H1 (cell line): ENCODE data around the gene CAPN7. TPM values are rescaled to one million over a fixed set of nuclear protein-coding genes. Genes with fewer than 3 reads are reported as not detected.

Experiments used
- CTCF ChIA-PET: fragments of 300-600 bp; sonication (Branson Sonifier 250); formaldehyde crosslinking; loops from one replicate; lab custom pipeline; 2021; ENCODE audit not compliant: partially characterized antibody; lab: Charles Lee
- POLR2A ChIA-PET: fragments of 300-600 bp; sonication (Branson Sonifier 250); formaldehyde crosslinking; loops from one replicate; lab custom pipeline; 2021; ENCODE audit warnings: inconsistent platforms; ENCODE audit not compliant: partially characterized antibody; lab: Charles Lee
- DNase-seq, 2 experiments: peaks; one replicate each; pipeline versions ENCODE4 v3.0.0 to v3.0.0-alpha.2; 2010 to 2022; ENCODE audit warnings: low spot score in 2 of 2, low read depth in 1 of 2, mixed read lengths in 1 of 2
- FAIRE-seq: peaks from 2 replicates; lab custom pipeline; 2011; peaks lifted over from hg19 to GRCh38; lab: Jason Lieb, UNC
- H2AFZ ChIP-seq: 2 replicates; pipeline ENCODE4 v1.8.1; 2012; ENCODE audit warnings: low read length, inconsistent platforms
- H2AK5ac ChIP-seq: 2 replicates; pipeline ENCODE4 v1.6.1; 2013; ENCODE audit warnings: low read depth, low read length
- H2BK120ac ChIP-seq: replicated peaks from 2 replicates; pipeline ENCODE3; 2013; ENCODE audit warnings: low read depth, low read length, inconsistent platforms
- H2BK12ac ChIP-seq: 2 replicates; pipeline ENCODE4 v1.6.1; 2013; ENCODE audit warnings: low read depth, low read length
- H2BK15ac ChIP-seq: 2 replicates; pipeline ENCODE4 v1.6.1; 2013; ENCODE audit warnings: low read length
- H2BK20ac ChIP-seq: 2 replicates; pipeline ENCODE4 v1.6.1; 2013; ENCODE audit warnings: low read length
- H2BK5ac ChIP-seq: 2 replicates; pipeline ENCODE4 v1.6.1; 2013; ENCODE audit warnings: low read depth, low read length
- H3K14ac ChIP-seq: 2 replicates; pipeline ENCODE4 v1.6.1; 2013; ENCODE audit warnings: inconsistent platforms; ENCODE audit not compliant: insufficient read length
- H3K18ac ChIP-seq: 2 replicates; pipeline ENCODE4 v1.6.1; 2013; ENCODE audit warnings: low read length; ENCODE audit errors: extremely low read depth
- H3K23ac ChIP-seq: 2 replicates; pipeline ENCODE4 v1.6.1; 2013; ENCODE audit warnings: inconsistent platforms; ENCODE audit not compliant: insufficient read length
- H3K23me2 ChIP-seq: 2 replicates; pipeline ENCODE4 v1.6.1; 2013; ENCODE audit warnings: low read depth, low read length
- H3K27ac ChIP-seq: 2 replicates; pipeline ENCODE4 v1.6.1; 2011; ENCODE audit warnings: low read depth, low read length, inconsistent platforms
- H3K27me3 ChIP-seq, 4 experiments: replicated peaks in 1 of 4; 1 replicate in 1 of 4; 2 replicates in 3 of 4; pipeline versions ENCODE4 v1.6.1 to v1.8.1; 2011 to 2013; ENCODE audit warnings: low read length in 3 of 4, mild to moderate bottlenecking in 3 of 4, inconsistent platforms in 2 of 4, mixed read lengths in 2 of 4, moderate library complexity in 1 of 4; ENCODE audit not compliant: control insufficient read depth in 3 of 4, insufficient read depth in 3 of 4; ENCODE audit errors: extremely low read depth in 1 of 4
- H3K36me3 ChIP-seq, 4 experiments: 2 replicates each; pipeline versions ENCODE4 v1.6.1 to v1.8.1; 2011 to 2013; ENCODE audit warnings: mild to moderate bottlenecking in 4 of 4, low read length in 3 of 4, moderate library complexity in 2 of 4, control low read depth in 1 of 4, inconsistent platforms in 1 of 4; ENCODE audit not compliant: insufficient read depth in 4 of 4, control insufficient read depth in 2 of 4
- H3K4ac ChIP-seq: replicated peaks from 2 replicates; pipeline ENCODE3; 2013; ENCODE audit warnings: low read length, low read depth, mixed read lengths, inconsistent platforms; ENCODE audit not compliant: insufficient read length
- H3K4me1 ChIP-seq, 4 experiments: replicated peaks in 1 of 4; 1 replicate in 1 of 4; 2 replicates in 3 of 4; pipeline versions ENCODE4 v1.6.1 to v1.8.1; 2011 to 2013; ENCODE audit warnings: low read length in 3 of 4, inconsistent platforms in 2 of 4, mixed read lengths in 1 of 4; ENCODE audit not compliant: insufficient read depth in 4 of 4, control insufficient read depth in 3 of 4
- H3K4me2 ChIP-seq, 2 experiments: 2 replicates each; pipeline versions ENCODE4 v1.6.1 to v1.8.1; 2011 to 2013; ENCODE audit warnings: low read depth in 2 of 2, low read length in 2 of 2, control low read depth in 1 of 2, inconsistent platforms in 1 of 2, mild to moderate bottlenecking in 1 of 2; ENCODE audit not compliant: insufficient read depth in 1 of 2
- H3K4me3 ChIP-seq, 4 experiments: fragments of 200-600, 300-600 bp in 1 of 4; sonication (generic), shearing (Covaris generic), sonication (Bioruptor Twin) in 1 of 4; 2 replicates each; pipeline versions ENCODE4 v1.5.1 to v1.8.1; 2011 to 2016; ENCODE audit warnings: low read length in 4 of 4, low read depth in 3 of 4, control low read depth in 2 of 4, inconsistent platforms in 2 of 4, mild to moderate bottlenecking in 2 of 4, mixed read lengths in 1 of 4, moderate library complexity in 1 of 4; ENCODE audit not compliant: insufficient read depth in 2 of 4; ENCODE audit errors: extremely low read depth in 1 of 4
- H3K56ac ChIP-seq: replicated peaks from 2 replicates; pipeline ENCODE3; 2013; ENCODE audit warnings: low read depth, mild to moderate bottlenecking, mixed read lengths, low read length, inconsistent platforms; ENCODE audit not compliant: insufficient read length
- H3K79me1 ChIP-seq: 2 replicates; pipeline ENCODE4 v1.6.1; 2013; ENCODE audit warnings: low read depth, low read length, control low read depth
- H3K79me2 ChIP-seq, 2 experiments: 2 replicates each; pipeline versions ENCODE4 v1.6.1 to v1.8.1; 2012 to 2013; ENCODE audit warnings: low read length in 2 of 2, mild to moderate bottlenecking in 2 of 2, inconsistent platforms in 1 of 2; ENCODE audit not compliant: insufficient read depth in 2 of 2, control insufficient read depth in 1 of 2
- H3K9ac ChIP-seq, 4 experiments: replicated peaks in 1 of 4; 1 replicate in 1 of 4; 2 replicates in 3 of 4; pipeline versions ENCODE4 v1.6.1 to v1.8.1; 2011 to 2013; ENCODE audit warnings: low read depth in 3 of 4, low read length in 3 of 4, control low read depth in 2 of 4, mild to moderate bottlenecking in 2 of 4, moderate library complexity in 2 of 4, inconsistent platforms in 1 of 4; ENCODE audit errors: extremely low read depth in 1 of 4
- H3K9me3 ChIP-seq, 2 experiments: 2 replicates each; pipeline versions ENCODE4 v1.6.1 to v1.8.1; 2012 to 2013; ENCODE audit warnings: mild to moderate bottlenecking in 2 of 2, moderate library complexity in 2 of 2, control low read depth in 1 of 2, inconsistent platforms in 1 of 2, low read depth in 1 of 2, low read length in 1 of 2, mixed read lengths in 1 of 2; ENCODE audit not compliant: insufficient read depth in 2 of 2
- H4K20me1 ChIP-seq, 2 experiments: replicated peaks in 1 of 2; 2 replicates each; pipeline versions ENCODE3 to v1.8.1; 2011 to 2013; ENCODE audit warnings: inconsistent platforms in 2 of 2, low read length in 2 of 2, mild to moderate bottlenecking in 1 of 2; ENCODE audit not compliant: insufficient read depth in 2 of 2, control insufficient read depth in 1 of 2
- H4K5ac ChIP-seq: 2 replicates; pipeline ENCODE4 v1.6.1; 2013; ENCODE audit warnings: low read length, low read depth, mixed read lengths, inconsistent platforms; ENCODE audit not compliant: insufficient read length
- H4K8ac ChIP-seq: 2 replicates; pipeline ENCODE4 v1.8.0; 2013; ENCODE audit warnings: mild to moderate bottlenecking, moderate library complexity, low read length, inconsistent platforms; ENCODE audit not compliant: insufficient read depth; ENCODE audit errors: extremely low read depth
- H4K91ac ChIP-seq: replicated peaks from 2 replicates; pipeline ENCODE3; 2013; ENCODE audit warnings: low read length, mixed read lengths, inconsistent platforms; ENCODE audit not compliant: insufficient read length
- EZH2 ChIP-seq: fragments of 200-600 bp; sonication (generic); IDR thresholded peaks from 2 replicates; pipeline ENCODE4 v1.7.1; 2012; ENCODE audit warnings: low read depth, mild to moderate bottlenecking, moderate library complexity, low read length, inconsistent platforms; ENCODE audit not compliant: severe bottlenecking
- FOSL1 ChIP-seq: IDR thresholded peaks from 2 replicates; pipeline ENCODE4 v1.6.1; 2011; ENCODE audit warnings: mild to moderate bottlenecking, low read depth, low read length, moderate library complexity; ENCODE audit not compliant: insufficient read depth
- KDM4A ChIP-seq: IDR thresholded peaks from one replicate; pipeline ENCODE4 v1.7.1; 2012; ENCODE audit warnings: low read depth, mild to moderate bottlenecking, moderate library complexity, low read length, inconsistent platforms; ENCODE audit not compliant: severe bottlenecking
- KDM5A ChIP-seq: fragments of 200-600 bp; IDR thresholded peaks from 2 replicates; pipeline ENCODE4 v1.7.1; 2012; ENCODE audit warnings: mild to moderate bottlenecking, low read length, inconsistent platforms, mixed read lengths
- RNF2 ChIP-seq: fragments of 200-900, 300-1000 bp; sonication (generic); IDR thresholded peaks from 2 replicates; pipeline ENCODE4 v1.7.1; 2016; ENCODE audit warnings: borderline replicate concordance, low read depth, mild to moderate bottlenecking, antibody characterized with exemption, low read length; ENCODE audit not compliant: poor library complexity, severe bottlenecking; ENCODE audit errors: missing control alignments
- SAP30 ChIP-seq: fragments of 300-600 bp; sonication (generic); IDR thresholded peaks from 2 replicates; pipeline ENCODE4 v1.7.1; 2012; ENCODE audit warnings: low read length, moderate library complexity, mild to moderate bottlenecking, inconsistent platforms; ENCODE audit not compliant: insufficient read depth, insufficient replicate concordance
- SIX5 ChIP-seq: IDR thresholded peaks from 2 replicates; pipeline ENCODE4 v1.6.1; 2011; ENCODE audit warnings: mild to moderate bottlenecking, low read depth, low read length
- SP1 ChIP-seq: IDR thresholded peaks from 2 replicates; pipeline ENCODE4 v1.6.1; 2011; ENCODE audit warnings: low read depth, low read length
- SUZ12 ChIP-seq: fragments of 200-600 bp; sonication (generic); IDR thresholded peaks from 2 replicates; pipeline ENCODE4 v1.6.1; 2012; ENCODE audit warnings: mild to moderate bottlenecking, inconsistent platforms, low read length, moderate library complexity, mixed read lengths
- TEAD4 ChIP-seq: IDR thresholded peaks from 2 replicates; pipeline ENCODE4 v1.6.1; 2012; ENCODE audit warnings: low read depth, low read length, inconsistent platforms, mixed read lengths
- YY1 ChIP-seq: IDR thresholded peaks from 2 replicates; pipeline ENCODE4 v1.6.1; 2011; ENCODE audit warnings: low read depth, mild to moderate bottlenecking, low read length
- ZNF274 ChIP-seq: IDR thresholded peaks from 2 replicates; pipeline ENCODE4 v1.7.0; 2012; ENCODE audit warnings: low read length, borderline replicate concordance; ENCODE audit errors: extremely low read depth
- WGBS, 2 experiments: shearing (Covaris generic) in 1 of 2; methylation state at CpG; one replicate each; pipeline versions ENCODE4 v1.1.6 to v1.1.7; 2013 to 2015; ENCODE audit warnings: low lambda C conversion rate in 2 of 2, mixed read lengths in 2 of 2, inconsistent platforms in 1 of 2, low coverage in 1 of 2, missing lambda C conversion rate in 1 of 2; ENCODE audit not compliant: insufficient replicate concordance in 2 of 2, insufficient coverage in 1 of 2, insufficient read length in 1 of 2; ENCODE audit errors: extremely low coverage in 1 of 2, missing lambda C conversion rate in 1 of 2; 5-methylcytosine and 5-hydroxymethylcytosine counted together
- polyA plus RNA-seq, 7 experiments: library from polyadenylated mRNA; depleted of rRNA in 3 of 7; stranded (reverse) in 5 of 7; unstranded in 2 of 7; fragments of >200 nt in 5 of 7; fragments of 200-250 nt in 2 of 7; gene quantifications; 1 replicate in 5 of 7; 2 replicates in 1 of 7; 4 replicates in 1 of 7; pipeline versions ENCODE4 v1.2.1 to v1.2.3, GENCODE V29; 2011 to 2013; ENCODE audit warnings: missing spikeins in 2 of 7, mixed read lengths in 2 of 7
- total RNA-seq: library from RNA; stranded (reverse); fragmentation: NEBNext Ultra II Directional; extraction: Animal tissue kit (Norgen Biotek cat#: 25700); gene quantifications from 2 replicates; pipeline ENCODE4 v1.2.1, GENCODE V29; 2021

The CAPN7 gene
- total and polyA plus RNA-seq, 2 of the 8 experiments (the other 6 are each of a cell fraction or from before 2014, with no cell fraction given): 5.3 to 13.2 TPM

DNA sequence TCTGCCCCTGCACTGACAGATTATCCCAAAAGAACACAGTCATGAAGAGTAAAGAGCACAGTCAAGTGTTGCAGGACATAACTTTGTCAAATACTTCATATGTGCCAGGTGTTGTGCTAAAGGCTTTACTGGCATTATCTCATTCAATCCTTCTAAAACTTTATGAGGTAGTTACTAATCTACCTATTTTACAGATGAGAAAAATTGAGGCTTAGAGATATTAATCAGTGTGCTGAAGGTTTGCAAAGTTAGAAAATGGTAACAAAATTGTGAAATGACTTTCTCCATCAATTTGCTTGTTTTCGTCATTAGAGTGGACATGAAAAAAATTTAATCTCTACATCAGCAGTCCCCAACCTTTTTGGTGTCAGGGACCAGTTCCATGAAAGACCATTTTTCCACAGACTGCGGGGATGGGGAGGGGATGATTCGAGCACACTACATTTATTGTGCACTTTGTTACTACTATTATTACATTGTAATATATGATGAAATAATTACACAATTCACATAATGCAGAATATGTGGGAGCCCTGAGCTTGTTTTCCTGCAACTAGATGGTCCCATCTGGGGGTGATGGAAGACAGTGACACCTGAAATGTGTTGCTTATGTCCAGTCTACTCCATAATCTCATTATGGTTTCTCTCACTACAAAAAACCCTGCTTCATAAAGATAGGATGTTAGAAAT is 8.6 kb upstream of the CAPN7 start:
- POLR2A ChIA-PET: interaction anchor here (1.0 kb wide), 1 partner anchor 8 kb away, joined by 3 read pairs; the partner anchor contains the start of gene CAPN7
- TF ChIP-seq EZH2 (no peak), ZNF274 (no peak), RNF2 (no peak), FOSL1 (no peak), SP1 (no peak), YY1 (no peak), TEAD4 (no peak), SIX5 (no peak), KDM4A (no peak), KDM5A (no peak), SAP30 (no peak), SUZ12 (no peak)

More for the DNA sequence above, 8.6 kb upstream of the CAPN7 start:
- no peak overlapping the region for H4K5ac ChIP-seq
- no peak overlapping the region for H2BK20ac ChIP-seq
- no peak overlapping the region for H2AK5ac ChIP-seq
- H3K27me3 ChIP-seq: no peaks in the 10 kb centered on the region; a peak in 2 of 7 replicates
- no peak overlapping the region for H4K91ac ChIP-seq
- H2AFZ ChIP-seq: no peak overlapping the region
- no peak for DNase-seq
- H3K36me3 ChIP-seq: no peaks in the 10 kb centered on the region
- no peak overlapping the region for H3K18ac ChIP-seq
- H3K79me2 ChIP-seq: no peaks in the 10 kb centered on the region
- no peak overlapping the region for H3K27ac ChIP-seq
- no peak overlapping the region for H3K23ac ChIP-seq
- WGBS, 2 experiments: 93% methylated on average over 3 of the region's 3 CpGs; no CpG with 5 or more reads in 1 of the 2 experiments
- H3K9me3 ChIP-seq: peaks cover 4 to 7% of the 10 kb centered on the region in 2 experiments; a peak in 1 of 4 replicates
- no peaks in the 10 kb centered on the region for H4K20me1 ChIP-seq
- H2BK15ac ChIP-seq: no peak overlapping the region
- H3K79me1 ChIP-seq: no peaks in the 10 kb centered on the region
- CTCF ChIA-PET: interaction anchor here (1.1 to 2.2 kb wide), 4 partner anchors 8 to 78 kb away, joined by 5 to 13 read pairs (median 5); partner anchors contain the start of gene CAPN7
- H2BK12ac ChIP-seq: no peak overlapping the region
- H2BK120ac ChIP-seq: no peak overlapping the region
- no peak overlapping the region for H3K4me3 ChIP-seq
- H4K8ac ChIP-seq: no peak overlapping the region
- no peak for FAIRE-seq
- no peak overlapping the region for H3K4ac ChIP-seq
- H3K9ac ChIP-seq: no peak overlapping the region
- H3K4me1 ChIP-seq: no peaks in the 10 kb centered on the region
- H3K23me2 ChIP-seq: no peaks in the 10 kb centered on the region
- H3K4me2 ChIP-seq: no peak overlapping the region
- no peak overlapping the region for H3K14ac ChIP-seq
- no peak overlapping the region for H3K56ac ChIP-seq
- no peak overlapping the region for H2BK5ac ChIP-seq
